NCI-H1092 (cell line): ENCODE data around the gene ZDHHC12.
A peak's percentile ranks its signal among the peaks of the same experiment; 100 is the strongest.

Experiments used
- DNase-seq: peaks from one replicate; lab custom pipeline; 2025; lab: John Stamatoyannopoulos, UW

Gene ZDHHC12, protein sequence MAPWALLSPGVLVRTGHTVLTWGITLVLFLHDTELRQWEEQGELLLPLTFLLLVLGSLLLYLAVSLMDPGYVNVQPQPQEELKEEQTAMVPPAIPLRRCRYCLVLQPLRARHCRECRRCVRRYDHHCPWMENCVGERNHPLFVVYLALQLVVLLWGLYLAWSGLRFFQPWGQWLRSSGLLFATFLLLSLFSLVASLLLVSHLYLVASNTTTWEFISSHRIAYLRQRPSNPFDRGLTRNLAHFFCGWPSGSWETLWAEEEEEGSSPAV

GRCh38 chr9:128723866-128724743 lies at the start of gene ZDHHC12:
Gene ZDHHC12 (minus strand): TSS chr9:128724127. CDS start chr9:128724093, 34 bp downstream.
- peak; percentile 97 for DNase-seq

GRCh38 chr9:128773049-128773448 lies 49.1 kb upstream of the ZDHHC12 start:
- DNase-seq = no peak

- peak; percentile 86 for DNase-seq
These were observed 48.0 kb upstream of the ZDHHC12 start, which contains the start of gene ZER1 for GRCh38 chr9:128771745-128772519. Gene ZER1 (minus strand): TSS chr9:128771927. CDS start chr9:128755565, 16,362 bp downstream.

- no peak for DNase-seq
These were observed 47.3 kb upstream of the ZDHHC12 start for GRCh38 chr9:128771094-128771721.

GRCh38 chr9:128770286-128771030 lies 46.5 kb upstream of the ZDHHC12 start:
- no peak for DNase-seq

DNA sequence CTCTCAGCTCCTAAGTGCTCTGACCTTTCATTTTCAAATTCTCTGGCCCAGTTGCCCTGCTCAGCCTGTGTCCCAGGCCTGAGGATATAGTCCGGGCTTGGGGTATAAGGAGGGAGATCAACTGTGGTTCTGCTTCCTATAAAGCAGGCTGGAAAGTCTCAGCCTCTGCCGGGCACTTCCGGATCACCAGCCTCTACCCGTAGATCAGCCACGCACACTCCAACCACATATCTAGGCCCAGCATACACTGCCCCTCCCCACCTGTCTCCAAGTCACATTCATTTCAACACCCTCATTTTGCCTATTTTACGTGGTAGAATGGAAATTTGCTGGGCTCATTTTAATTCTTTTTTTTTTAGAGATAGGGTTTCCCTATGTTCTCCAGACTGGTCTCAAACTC lies 44.7 kb upstream of the ZDHHC12 start:
- no peak for DNase-seq

DNA sequence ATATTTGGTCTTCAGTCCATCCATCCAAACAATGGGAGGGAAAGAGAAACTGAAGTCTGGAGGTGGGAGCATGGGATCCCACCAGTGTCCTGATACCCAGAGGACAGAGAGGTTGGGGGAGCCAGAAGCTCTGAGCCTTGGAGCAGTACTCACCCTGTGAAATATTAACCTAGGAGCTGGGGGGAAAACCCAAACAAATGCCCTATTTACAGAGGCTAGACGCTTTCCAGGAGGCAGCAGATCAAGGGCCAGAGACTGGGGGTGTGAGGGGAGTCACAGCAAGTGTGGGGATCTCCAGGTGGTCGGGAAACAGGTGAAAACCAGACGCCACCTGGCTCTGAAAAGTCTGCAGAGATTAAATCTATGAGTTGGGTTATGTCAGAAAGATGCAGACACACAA lies 41.6 kb upstream of the ZDHHC12 start:
- no peak for DNase-seq

- no peak for DNase-seq
These were observed 40.4 kb upstream of the ZDHHC12 start for GRCh38 chr9:128764361-128764760.

- DNase-seq = no peak
These were observed 38.9 kb upstream of the ZDHHC12 start for GRCh38 chr9:128762671-128763449.

DNA sequence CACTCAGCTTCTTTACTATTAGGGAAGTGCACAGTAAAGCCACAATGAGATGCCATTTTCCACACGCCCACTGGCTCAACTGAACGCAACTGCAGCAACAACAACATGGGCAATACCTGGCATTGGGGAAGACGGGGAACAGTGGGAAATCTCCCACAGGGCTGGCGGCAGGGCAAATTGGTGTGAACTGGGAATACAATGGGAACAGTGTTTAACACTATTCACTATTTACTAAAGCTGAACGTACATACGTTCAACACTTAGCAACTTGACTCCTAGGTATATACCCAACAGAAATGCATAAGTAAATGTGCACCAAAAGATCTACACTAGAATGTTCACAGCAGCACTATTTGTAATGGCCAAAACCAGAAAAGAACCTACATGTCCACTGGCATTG lies 33.7 kb upstream of the ZDHHC12 start:
- no peak for DNase-seq

- no peak for DNase-seq
These were observed 29.7 kb upstream of the ZDHHC12 start for GRCh38 chr9:128753627-128754026.

DNA sequence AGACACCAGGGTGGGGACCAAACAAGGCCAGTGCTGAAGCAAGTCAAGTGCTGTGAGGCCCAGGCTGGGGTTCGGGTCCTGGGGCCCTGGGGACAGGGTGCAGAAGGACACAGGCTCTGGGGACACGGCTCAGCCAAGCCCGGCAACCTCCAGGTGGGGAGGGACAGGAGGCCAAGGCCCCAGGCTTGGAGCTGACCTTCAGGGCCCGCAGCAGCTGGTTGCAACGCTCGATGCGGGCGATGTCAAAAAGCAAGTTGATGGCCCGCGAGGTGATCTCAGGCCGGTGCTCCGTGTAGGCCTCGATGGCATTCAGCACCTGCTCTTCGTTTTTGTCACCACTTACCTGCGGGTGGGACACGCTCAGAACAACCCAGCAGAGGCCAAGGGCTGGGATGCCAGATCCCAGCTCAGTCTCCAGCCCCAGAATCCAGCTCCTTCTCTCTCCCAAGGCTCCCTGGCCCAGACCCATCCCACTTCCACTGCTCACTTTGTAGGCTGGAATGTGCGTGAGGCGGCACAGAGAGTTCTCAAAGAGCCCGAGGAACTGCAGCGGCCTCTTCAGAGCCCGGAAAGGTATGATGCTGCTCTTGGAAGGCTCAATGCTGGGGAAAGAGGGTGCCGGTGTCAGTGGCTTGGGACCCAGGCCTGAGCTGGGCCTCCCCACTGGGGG lies 27.1 kb upstream of the ZDHHC12 start:
- no peak for DNase-seq

DNA sequence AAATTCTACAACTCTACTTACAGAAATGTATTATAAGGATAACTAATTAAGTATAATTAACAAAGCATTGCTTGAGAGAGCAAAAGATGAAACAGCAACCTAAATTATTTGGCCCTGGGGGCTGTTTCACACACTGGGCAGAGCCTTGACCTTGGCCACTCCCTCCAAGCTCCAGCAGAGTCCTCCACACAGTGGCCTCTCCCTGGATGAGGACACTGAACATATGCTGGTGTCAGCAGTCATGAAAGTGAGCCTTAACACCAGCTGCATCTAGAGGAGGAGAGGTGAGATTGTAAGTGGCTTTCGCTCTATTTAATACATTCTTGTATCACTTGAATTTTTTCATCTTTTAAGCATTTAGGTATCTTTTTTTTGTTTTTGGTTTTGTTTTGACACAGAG lies 23.3 kb upstream of the ZDHHC12 start:
- DNase-seq = no peak

GRCh38 chr9:128743421-128743820 lies 19.5 kb upstream of the ZDHHC12 start:
- no peak for DNase-seq

DNA sequence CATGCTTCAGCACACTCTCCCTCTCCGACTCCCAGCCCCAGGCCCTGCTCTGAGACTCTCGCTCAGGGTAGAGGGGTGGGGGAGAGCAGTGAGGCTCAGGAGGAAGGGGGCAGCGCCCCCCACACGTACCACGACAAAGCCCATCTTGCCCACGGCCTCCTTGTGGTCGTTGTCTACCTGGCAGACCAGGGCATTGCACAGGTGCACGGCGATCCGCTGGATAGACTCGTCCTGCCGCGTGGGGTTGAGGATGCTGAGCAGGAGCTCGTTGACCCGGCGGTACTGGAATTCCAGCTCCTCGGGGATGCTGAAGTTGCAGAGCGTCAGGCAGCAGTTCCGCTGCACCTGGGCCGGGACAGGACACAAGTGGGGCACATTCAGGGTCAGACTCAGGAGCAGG lies 18.5 kb upstream of the ZDHHC12 start:
- no peak for DNase-seq

DNA sequence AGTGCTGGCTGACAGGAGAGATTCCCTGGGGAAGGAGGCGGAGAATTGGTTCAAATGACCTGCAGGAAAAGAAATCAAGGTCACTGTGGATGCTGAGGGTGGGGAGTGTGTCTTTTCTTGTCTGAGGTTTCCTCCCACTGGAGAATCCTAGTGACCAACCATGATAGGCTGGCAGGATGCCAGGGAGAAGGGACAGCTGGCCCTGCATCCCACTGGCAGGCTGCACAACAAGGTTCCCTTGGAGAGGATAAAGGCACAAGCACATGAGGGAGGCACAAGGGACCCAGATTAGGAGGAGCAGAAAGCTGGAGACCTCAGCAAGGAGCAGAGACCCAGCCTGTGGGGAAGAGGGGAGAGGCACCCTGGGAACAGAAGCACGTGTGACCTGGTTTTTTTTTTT lies 11.4 kb upstream of the ZDHHC12 start:
- no peak for DNase-seq

- peak; percentile 71 for DNase-seq
These were observed 9.3 kb upstream of the ZDHHC12 start for GRCh38 chr9:128733256-128733655.

DNA sequence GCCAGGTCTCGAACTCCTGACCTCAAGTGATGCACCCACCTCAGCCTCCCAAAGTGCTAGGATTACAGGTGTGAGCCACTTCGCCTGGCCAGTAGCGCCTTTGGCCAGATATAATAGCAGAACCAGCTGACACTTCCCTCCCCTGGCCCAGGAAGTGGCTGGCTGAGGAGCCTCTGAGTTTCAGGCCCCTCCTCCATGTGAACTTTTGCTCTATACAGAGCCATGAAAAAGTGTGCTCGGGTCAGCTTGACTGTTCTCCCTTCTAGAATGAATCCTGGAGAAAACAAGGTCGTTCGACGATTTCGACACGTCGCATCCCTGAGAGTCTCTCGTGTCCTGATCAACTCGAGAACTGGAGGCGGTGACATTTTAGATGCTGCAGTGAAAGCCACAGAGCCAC lies 8.6 kb upstream of the ZDHHC12 start:
- DNase-seq = no peak

GRCh38 chr9:128731691-128732090 lies 7.8 kb upstream of the ZDHHC12 start:
- DNase-seq = no peak

DNA sequence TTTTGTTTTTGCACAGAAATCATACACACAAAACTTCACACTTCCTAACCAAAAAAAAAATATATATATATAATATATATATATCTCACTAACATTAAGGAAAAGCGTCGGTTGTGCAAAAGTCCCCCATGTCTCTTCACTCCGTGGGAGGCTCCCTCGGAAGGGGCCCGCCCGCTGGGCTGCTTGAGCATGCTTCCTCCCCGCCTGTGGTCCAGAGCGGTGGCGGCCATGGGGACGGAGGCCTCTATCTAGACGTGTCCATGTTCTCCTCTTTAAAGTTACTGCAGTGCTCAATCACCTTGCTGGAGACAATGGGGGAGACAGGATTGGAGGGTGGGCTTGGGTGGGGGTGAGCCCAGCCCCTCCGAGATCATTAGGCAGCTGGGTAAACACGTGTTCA lies 7.2 kb upstream of the ZDHHC12 start:
- no peak for DNase-seq
